Liver (tissue), 9 donors: Measurements from ENCODE around the gene CLIC5. TPM values are rescaled to one million over a fixed set of nuclear protein-coding genes. Genes with fewer than 3 reads are reported as not detected.

Experiments used
- DNase-seq: peaks from one replicate; pipeline ENCODE4 v3.0.0-alpha.2; 2017; ENCODE audit warnings: low spot score
- H3K27ac ChIP-seq, 2 donors: one replicate each; pipeline ENCODE4 v1.7.0; 2013; ENCODE audit warnings: inconsistent platforms in 2 of 2, low read length in 2 of 2, control low read depth in 1 of 2, low read depth in 1 of 2, mild to moderate bottlenecking in 1 of 2
- H3K27me3 ChIP-seq, 4 donors: one replicate each; pipeline versions ENCODE4 v1.6.1 to v1.7.0; 2013; ENCODE audit warnings: low read length in 3 of 4, inconsistent platforms in 1 of 4, mild to moderate bottlenecking in 1 of 4, moderate library complexity in 1 of 4; ENCODE audit not compliant: control insufficient read depth in 4 of 4, insufficient read depth in 4 of 4
- H3K36me3 ChIP-seq, 4 donors: one replicate each; pipeline versions ENCODE4 v1.6.1 to v1.7.0; 2013; ENCODE audit warnings: low read length in 3 of 4, mild to moderate bottlenecking in 3 of 4, low read depth in 1 of 4, moderate library complexity in 1 of 4; ENCODE audit not compliant: control insufficient read depth in 4 of 4, insufficient read depth in 3 of 4
- H3K4me1 ChIP-seq, 4 donors: one replicate each; pipeline versions ENCODE4 v1.6.1 to v1.7.0; 2013; ENCODE audit warnings: low read length in 3 of 4, mild to moderate bottlenecking in 3 of 4, moderate library complexity in 1 of 4; ENCODE audit not compliant: control insufficient read depth in 4 of 4, insufficient read depth in 4 of 4
- H3K4me3 ChIP-seq, 3 donors: one replicate each; pipeline versions ENCODE4 v1.6.1 to v1.7.0; 2013; ENCODE audit warnings: low read length in 3 of 3, control low read depth in 1 of 3, low read depth in 1 of 3, mild to moderate bottlenecking in 1 of 3
- H3K9ac ChIP-seq, 2 donors: one replicate each; pipeline ENCODE4 v1.7.0; 2013; ENCODE audit warnings: low read length in 2 of 2, mild to moderate bottlenecking in 2 of 2, moderate library complexity in 2 of 2, control low read depth in 1 of 2, low read depth in 1 of 2
- H3K9me3 ChIP-seq, 4 donors: one replicate each; pipeline versions ENCODE4 v1.6.1 to v1.7.0; 2013; ENCODE audit warnings: low read length in 3 of 4; ENCODE audit not compliant: control insufficient read depth in 4 of 4
- FOXA1 ChIP-seq: IDR thresholded peaks from 2 replicates; pipeline ENCODE4 v1.6.1; 2016; ENCODE audit warnings: antibody characterized with exemption
- GABPA ChIP-seq, 2 donors: IDR thresholded peaks in 1 of 2; conservative IDR thresholded peaks in 1 of 2; 2 replicates each; pipeline ENCODE4 v1.6.1; 2016; ENCODE audit warnings: antibody characterized with exemption in 2 of 2, mild to moderate bottlenecking in 1 of 2, moderate library complexity in 1 of 2
- HNF4A ChIP-seq, 2 donors: conservative IDR thresholded peaks; 2 replicates each; pipeline ENCODE4 v1.6.1; 2016; ENCODE audit warnings: antibody characterized with exemption in 2 of 2, mild to moderate bottlenecking in 2 of 2
- HNF4G ChIP-seq: IDR thresholded peaks from 2 replicates; pipeline ENCODE4 v1.6.1; 2016; ENCODE audit warnings: antibody characterized with exemption
- NR2F2 ChIP-seq: IDR thresholded peaks from 2 replicates; pipeline ENCODE4 v1.6.1; 2016; ENCODE audit warnings: antibody characterized with exemption
- RAD21 ChIP-seq, 2 donors: IDR thresholded peaks; 2 replicates each; pipeline ENCODE4 v1.6.1; 2016; ENCODE audit warnings: antibody characterized with exemption in 2 of 2, mild to moderate bottlenecking in 2 of 2
- TAF1 ChIP-seq: conservative IDR thresholded peaks from 2 replicates; pipeline ENCODE4 v1.6.1; 2016; ENCODE audit warnings: antibody characterized with exemption, mild to moderate bottlenecking
- YY1 ChIP-seq: IDR thresholded peaks from 2 replicates; pipeline ENCODE4 v1.6.1; 2016; ENCODE audit warnings: antibody characterized with exemption, mild to moderate bottlenecking
- WGBS: extraction: QIAGEN DNeasy Blood & Tissue Kit; methylation state at CpG from one replicate; pipeline ENCODE4 v1.1.7; 2013; 5-methylcytosine and 5-hydroxymethylcytosine counted together
- polyA plus RNA-seq, 2 donors: library from polyadenylated mRNA; stranded (reverse) in 1 of 2; unstranded in 1 of 2; fragments of 200-250 nt in 1 of 2; fragments of >200 nt in 1 of 2; fragmentation: Nextera tagmentation in 1 of 2; extraction: Ambion mirVana in 1 of 2; gene quantifications; one replicate each; pipeline versions ENCODE4 v1.2.1 to v1.2.3, GENCODE V29; 2013 to 2015
- total RNA-seq, 2 donors: library from RNA; depleted of rRNA; stranded (reverse); fragments of >200 nt; gene quantifications; one replicate each; pipeline ENCODE4 v1.2.3, GENCODE V29; 2014
- TF ChIP-seq, protein P1 (sequence below): IDR thresholded peaks from 2 replicates; pipeline ENCODE4 v1.6.1; 2016; ENCODE audit warnings: antibody characterized with exemption
- TF ChIP-seq, protein P2 (sequence below): fragments of 150-350 bp; IDR thresholded peaks from 2 replicates; pipeline ENCODE4 v1.5.1; 2017; ENCODE audit warnings: improper control_type of control experiment, low read depth, low read length; ENCODE audit not compliant: missing input control
- TF ChIP-seq, protein P3 (sequence below): IDR thresholded peaks from 2 replicates; pipeline ENCODE4 v1.6.1; 2016; ENCODE audit warnings: antibody characterized with exemption, mild to moderate bottlenecking
- TF ChIP-seq, protein P4 (sequence below): IDR thresholded peaks from 2 replicates; pipeline ENCODE4 v1.6.1; 2016; ENCODE audit warnings: antibody characterized with exemption
- donor health status: healthy.
- donor health status: healthy.
- donor health status: healthy.
- donor health status: healthy.
- donor health status: healthy.

Gene CLIC5
- total and polyA plus RNA-seq, 4 donors = 0.05 to 0.33 (median 0.14) TPM

DNA sequence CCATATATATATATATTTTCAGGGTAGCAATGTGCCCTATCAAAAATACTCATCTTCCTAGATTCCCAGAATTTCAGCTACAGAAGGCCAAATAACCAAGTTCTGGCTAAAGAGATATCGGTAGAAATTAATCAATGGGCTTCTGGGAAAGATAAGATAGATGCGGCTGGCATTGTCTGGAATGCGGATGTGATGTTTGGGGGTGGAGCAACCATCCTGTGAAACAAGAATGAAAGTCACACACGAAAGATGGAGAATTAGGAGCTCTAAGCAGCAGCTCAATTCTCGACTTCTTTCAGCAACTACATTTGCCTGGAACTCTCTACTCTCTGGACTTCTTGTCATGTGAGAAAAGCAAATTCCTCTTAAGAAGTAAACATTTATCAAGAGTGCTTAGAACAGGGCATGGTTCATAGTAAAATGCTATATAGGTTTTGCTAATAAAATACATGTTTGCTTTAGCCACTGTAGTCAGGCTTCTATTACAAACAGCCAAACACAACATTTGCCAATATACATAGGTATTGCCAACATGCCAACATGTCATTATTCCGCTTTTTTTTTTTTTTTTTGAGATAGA lies 90.8 kb downstream of the CLIC5 start:
- no peak for DNase-seq
- no peak overlapping the region for H3K27ac ChIP-seq
- H3K4me1 ChIP-seq = no peaks in the 10 kb centered on the region
- H3K27me3 ChIP-seq = peaks cover 0 to 5% (median 0%) of the 10 kb centered on the region in 4 donors
- H3K9ac ChIP-seq = no peak overlapping the region
- no peak overlapping the region for H3K4me3 ChIP-seq
- H3K9me3 ChIP-seq = no peaks in the 10 kb centered on the region
- no peak for TF ChIP-seq NR2F2
- TF ChIP-seq, protein P1, sequence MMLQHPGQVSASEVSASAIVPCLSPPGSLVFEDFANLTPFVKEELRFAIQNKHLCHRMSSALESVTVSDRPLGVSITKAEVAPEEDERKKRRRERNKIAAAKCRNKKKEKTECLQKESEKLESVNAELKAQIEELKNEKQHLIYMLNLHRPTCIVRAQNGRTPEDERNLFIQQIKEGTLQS = no peak
- TF ChIP-seq, protein P2, sequence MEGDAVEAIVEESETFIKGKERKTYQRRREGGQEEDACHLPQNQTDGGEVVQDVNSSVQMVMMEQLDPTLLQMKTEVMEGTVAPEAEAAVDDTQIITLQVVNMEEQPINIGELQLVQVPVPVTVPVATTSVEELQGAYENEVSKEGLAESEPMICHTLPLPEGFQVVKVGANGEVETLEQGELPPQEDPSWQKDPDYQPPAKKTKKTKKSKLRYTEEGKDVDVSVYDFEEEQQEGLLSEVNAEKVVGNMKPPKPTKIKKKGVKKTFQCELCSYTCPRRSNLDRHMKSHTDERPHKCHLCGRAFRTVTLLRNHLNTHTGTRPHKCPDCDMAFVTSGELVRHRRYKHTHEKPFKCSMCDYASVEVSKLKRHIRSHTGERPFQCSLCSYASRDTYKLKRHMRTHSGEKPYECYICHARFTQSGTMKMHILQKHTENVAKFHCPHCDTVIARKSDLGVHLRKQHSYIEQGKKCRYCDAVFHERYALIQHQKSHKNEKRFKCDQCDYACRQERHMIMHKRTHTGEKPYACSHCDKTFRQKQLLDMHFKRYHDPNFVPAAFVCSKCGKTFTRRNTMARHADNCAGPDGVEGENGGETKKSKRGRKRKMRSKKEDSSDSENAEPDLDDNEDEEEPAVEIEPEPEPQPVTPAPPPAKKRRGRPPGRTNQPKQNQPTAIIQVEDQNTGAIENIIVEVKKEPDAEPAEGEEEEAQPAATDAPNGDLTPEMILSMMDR = no peak
- H3K36me3 ChIP-seq = no peaks in the 10 kb centered on the region
- 39% methylated on average over 6 of the region's 6 CpGs for WGBS

DNA sequence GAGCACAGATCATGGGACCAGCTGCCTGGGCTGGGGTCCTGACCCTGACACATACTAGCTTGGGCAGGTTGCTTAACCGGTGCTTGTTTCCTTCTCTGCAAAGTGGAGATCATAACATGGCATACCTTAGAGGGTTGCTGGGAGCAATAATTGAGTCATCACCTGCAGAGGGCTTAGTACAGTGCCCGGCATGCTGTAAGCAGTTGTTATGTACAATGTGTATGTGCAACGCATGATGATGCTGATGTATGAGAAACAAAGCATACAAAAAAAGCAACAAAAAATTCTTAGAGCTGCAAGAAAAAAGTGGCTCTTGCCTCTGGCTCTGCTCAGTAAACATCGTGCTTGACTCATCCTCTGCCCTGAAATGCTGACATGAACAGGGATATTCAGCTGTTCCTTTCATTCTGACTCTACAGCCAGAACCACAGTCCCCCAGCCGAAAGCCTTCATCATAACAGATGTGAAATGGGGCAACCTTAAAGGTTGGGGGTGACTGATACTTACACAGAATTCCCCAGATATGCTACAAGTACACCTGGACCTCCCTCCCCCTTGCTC lies 91.7 kb downstream of the CLIC5 start:
- Histone ChIP-seq H3K9ac (no peak overlapping the region), H3K27me3 (peaks cover 0 to 5% (median 0%) of the 10 kb centered on the region in 4 donors), H3K4me3 (no peak overlapping the region), H3K36me3 (no peaks in the 10 kb centered on the region), H3K4me1 (no peaks in the 10 kb centered on the region), H3K9me3 (no peaks in the 10 kb centered on the region), H3K27ac (no peak overlapping the region)
- DNase-seq = no peak
- TF ChIP-seq, protein P1 = no peak
- TF ChIP-seq FOXA1 = no peak
- no peak for TF ChIP-seq GABPA (IDR thresholded peaks at IDR 0.05 in 1 of 2, conservative IDR thresholded peaks at IDR 0.05 in 1 of 2)
- WGBS = 71% methylated on average over 5 of the region's 5 CpGs

DNA sequence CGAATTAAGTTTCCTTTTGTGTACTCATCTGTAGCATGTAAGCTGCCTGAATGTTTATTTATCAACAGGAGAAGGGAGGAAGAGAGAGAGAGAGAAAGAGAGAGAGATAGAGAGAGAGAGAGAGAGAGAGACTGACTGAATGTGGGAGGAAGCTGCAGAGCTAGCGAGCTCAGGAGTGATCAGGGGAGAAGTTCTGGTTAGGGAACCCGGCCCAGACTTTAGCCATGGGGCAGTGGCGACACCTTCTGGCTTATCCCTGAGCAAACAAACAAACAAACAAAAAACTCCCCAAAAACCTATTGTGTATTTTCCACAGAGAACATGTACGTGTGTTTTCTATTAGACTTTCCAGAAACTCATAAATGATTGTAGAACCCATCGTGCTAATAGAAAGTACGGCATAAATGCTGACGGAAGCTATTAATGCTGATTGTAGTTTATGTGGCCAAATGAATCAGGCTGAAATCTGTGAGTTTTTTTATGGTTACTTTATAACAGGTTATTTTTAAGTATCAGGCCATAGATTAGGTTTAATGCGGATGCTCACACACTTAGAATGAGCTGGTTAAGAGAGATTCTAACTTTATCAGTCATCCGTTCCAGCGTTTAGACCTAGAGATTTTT lies 92.8 kb downstream of the CLIC5 start:
- 34% methylated on average over 11 of the region's 11 CpGs for WGBS
- TF ChIP-seq, protein P3, sequence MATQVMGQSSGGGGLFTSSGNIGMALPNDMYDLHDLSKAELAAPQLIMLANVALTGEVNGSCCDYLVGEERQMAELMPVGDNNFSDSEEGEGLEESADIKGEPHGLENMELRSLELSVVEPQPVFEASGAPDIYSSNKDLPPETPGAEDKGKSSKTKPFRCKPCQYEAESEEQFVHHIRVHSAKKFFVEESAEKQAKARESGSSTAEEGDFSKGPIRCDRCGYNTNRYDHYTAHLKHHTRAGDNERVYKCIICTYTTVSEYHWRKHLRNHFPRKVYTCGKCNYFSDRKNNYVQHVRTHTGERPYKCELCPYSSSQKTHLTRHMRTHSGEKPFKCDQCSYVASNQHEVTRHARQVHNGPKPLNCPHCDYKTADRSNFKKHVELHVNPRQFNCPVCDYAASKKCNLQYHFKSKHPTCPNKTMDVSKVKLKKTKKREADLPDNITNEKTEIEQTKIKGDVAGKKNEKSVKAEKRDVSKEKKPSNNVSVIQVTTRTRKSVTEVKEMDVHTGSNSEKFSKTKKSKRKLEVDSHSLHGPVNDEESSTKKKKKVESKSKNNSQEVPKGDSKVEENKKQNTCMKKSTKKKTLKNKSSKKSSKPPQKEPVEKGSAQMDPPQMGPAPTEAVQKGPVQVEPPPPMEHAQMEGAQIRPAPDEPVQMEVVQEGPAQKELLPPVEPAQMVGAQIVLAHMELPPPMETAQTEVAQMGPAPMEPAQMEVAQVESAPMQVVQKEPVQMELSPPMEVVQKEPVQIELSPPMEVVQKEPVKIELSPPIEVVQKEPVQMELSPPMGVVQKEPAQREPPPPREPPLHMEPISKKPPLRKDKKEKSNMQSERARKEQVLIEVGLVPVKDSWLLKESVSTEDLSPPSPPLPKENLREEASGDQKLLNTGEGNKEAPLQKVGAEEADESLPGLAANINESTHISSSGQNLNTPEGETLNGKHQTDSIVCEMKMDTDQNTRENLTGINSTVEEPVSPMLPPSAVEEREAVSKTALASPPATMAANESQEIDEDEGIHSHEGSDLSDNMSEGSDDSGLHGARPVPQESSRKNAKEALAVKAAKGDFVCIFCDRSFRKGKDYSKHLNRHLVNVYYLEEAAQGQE = no peak
- no peak for TF ChIP-seq HNF4A (conservative IDR thresholded peaks at IDR 0.05)
- TF ChIP-seq, protein P2 = peak; percentile 58
- no peak for TF ChIP-seq GABPA (IDR thresholded peaks at IDR 0.05 in 1 of 2, conservative IDR thresholded peaks at IDR 0.05 in 1 of 2)
- no peak for TF ChIP-seq YY1
- no peak for TF ChIP-seq HNF4G
- TF ChIP-seq RAD21 (IDR thresholded peaks at IDR 0.05) = peak; percentile 89 to 90
- no peak for TF ChIP-seq TAF1
- TF ChIP-seq, protein P4, sequence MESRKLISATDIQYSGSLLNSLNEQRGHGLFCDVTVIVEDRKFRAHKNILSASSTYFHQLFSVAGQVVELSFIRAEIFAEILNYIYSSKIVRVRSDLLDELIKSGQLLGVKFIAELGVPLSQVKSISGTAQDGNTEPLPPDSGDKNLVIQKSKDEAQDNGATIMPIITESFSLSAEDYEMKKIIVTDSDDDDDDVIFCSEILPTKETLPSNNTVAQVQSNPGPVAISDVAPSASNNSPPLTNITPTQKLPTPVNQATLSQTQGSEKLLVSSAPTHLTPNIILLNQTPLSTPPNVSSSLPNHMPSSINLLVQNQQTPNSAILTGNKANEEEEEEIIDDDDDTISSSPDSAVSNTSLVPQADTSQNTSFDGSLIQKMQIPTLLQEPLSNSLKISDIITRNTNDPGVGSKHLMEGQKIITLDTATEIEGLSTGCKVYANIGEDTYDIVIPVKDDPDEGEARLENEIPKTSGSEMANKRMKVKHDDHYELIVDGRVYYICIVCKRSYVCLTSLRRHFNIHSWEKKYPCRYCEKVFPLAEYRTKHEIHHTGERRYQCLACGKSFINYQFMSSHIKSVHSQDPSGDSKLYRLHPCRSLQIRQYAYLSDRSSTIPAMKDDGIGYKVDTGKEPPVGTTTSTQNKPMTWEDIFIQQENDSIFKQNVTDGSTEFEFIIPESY = no peak
- no peak for TF ChIP-seq FOXA1
- no peaks in the 10 kb centered on the region for H3K36me3 ChIP-seq
- H3K4me3 ChIP-seq = no peak overlapping the region
- H3K27me3 ChIP-seq = peaks cover 0 to 5% (median 0%) of the 10 kb centered on the region in 4 donors
- no peaks in the 10 kb centered on the region for H3K4me1 ChIP-seq
- no peak overlapping the region for H3K27ac ChIP-seq
- DNase-seq = peak; percentile 41
- H3K9me3 ChIP-seq = no peaks in the 10 kb centered on the region
- no peak overlapping the region for H3K9ac ChIP-seq
